NOMO-1 treated with dmso at 0.1 percent for 144 hours (cell line): ENCODE data around the gene SLC4A3.
A peak's percentile ranks its signal among the peaks of the same experiment; 100 is the strongest.

Source experiments
- DNase-seq: peaks from one replicate; lab custom pipeline; 2025; ENCODE audit not compliant: unreplicated experiment; lab: John Stamatoyannopoulos, UW

The SLC4A3 gene, protein sequence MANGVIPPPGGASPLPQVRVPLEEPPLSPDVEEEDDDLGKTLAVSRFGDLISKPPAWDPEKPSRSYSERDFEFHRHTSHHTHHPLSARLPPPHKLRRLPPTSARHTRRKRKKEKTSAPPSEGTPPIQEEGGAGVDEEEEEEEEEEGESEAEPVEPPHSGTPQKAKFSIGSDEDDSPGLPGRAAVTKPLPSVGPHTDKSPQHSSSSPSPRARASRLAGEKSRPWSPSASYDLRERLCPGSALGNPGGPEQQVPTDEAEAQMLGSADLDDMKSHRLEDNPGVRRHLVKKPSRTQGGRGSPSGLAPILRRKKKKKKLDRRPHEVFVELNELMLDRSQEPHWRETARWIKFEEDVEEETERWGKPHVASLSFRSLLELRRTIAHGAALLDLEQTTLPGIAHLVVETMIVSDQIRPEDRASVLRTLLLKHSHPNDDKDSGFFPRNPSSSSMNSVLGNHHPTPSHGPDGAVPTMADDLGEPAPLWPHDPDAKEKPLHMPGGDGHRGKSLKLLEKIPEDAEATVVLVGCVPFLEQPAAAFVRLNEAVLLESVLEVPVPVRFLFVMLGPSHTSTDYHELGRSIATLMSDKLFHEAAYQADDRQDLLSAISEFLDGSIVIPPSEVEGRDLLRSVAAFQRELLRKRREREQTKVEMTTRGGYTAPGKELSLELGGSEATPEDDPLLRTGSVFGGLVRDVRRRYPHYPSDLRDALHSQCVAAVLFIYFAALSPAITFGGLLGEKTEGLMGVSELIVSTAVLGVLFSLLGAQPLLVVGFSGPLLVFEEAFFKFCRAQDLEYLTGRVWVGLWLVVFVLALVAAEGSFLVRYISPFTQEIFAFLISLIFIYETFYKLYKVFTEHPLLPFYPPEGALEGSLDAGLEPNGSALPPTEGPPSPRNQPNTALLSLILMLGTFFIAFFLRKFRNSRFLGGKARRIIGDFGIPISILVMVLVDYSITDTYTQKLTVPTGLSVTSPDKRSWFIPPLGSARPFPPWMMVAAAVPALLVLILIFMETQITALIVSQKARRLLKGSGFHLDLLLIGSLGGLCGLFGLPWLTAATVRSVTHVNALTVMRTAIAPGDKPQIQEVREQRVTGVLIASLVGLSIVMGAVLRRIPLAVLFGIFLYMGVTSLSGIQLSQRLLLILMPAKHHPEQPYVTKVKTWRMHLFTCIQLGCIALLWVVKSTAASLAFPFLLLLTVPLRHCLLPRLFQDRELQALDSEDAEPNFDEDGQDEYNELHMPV

DNA sequence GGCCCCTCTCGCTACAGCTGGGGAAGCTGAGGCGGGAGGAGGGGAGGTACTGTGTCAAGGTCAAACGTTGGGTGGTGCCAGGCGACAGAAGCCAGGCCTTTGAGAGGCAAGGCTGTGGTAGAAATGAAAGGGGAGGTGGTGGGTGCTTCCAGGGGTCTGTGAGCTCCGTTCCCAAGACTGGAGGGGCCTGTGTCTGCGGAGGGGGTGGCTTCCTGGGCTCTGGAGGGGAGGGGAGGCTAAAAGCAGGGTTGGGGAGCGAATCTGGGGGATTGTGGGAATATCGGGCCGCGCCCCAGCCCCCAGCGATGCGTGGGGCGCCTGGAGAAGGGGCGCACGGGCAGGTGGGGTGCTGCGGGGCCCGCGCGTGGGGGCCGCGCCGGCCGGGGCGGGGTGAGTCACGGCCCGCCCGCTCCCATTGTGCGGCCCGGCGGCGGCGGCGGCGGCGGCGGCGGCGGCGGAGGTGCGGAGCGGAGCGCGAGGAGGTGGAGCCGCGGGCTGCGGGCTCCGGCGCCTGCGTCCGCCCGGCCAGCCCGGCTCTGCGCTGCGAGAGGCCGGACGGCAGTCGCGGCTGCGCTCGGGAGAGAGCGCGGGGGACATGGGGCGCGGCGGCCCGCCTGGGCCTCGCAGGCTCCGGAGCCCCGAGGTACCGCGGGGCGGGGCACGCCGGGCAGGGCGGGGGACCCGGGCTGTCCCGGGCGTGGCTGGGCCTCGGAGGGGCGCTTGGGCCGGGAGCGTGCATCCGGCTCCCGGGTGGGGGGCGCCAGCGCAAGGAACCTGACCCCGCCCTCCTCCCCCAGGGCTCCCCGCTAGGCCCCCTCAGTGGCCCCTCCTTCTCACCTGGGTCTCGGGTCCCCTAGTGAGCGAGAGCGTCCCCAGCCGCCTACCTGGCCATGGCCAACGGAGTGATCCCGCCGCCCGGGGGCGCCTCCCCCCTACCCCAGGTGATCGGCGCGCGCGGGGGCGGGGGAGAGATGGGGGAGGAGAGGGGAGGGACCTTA lies at the start of gene SLC4A3:
SLC4A3 (plus strand) TSS at position 528 of the 998 bp plus-strand sequence; CDS start at position 891, 363 bp downstream.
- DNase-seq: no peak

DNA sequence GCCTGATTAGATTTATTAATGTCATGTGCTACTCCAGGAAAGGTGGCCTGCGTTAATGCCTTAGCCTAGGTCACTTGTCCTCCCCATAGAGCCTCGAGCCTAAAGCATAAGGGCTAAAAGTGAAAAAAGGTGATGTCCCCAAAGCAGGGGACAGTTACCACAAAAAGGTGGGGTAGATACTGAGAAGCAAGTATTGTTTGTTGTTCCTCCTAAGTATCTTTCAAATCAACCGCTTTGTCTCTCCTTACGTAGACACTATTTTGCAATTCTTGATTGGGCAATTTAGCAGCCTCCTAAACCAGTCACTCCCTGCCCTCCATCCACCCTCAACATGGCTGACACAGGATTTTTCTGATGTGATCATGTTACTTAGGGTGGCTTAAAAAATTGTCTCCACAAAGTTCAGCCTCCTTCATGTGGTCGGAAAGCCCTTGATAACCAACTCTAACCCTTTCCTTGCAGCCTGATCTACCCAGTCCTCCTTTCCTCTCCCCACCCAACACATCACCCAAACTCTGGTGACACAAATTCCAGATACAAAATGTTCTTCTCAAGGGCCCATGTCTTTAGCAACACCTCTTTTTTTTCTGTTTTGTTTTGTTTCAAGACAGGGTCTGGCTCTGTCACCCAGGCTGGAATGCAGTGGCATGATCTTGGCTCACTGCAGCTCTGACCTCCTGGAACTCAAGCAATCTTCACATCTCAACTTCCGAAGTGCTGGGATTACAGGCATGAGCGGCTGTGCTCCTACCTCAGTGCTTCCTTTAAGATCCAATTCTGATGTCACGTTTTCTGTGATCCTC lies 48.4 kb upstream of the SLC4A3 start:
- peak; percentile 69 for DNase-seq

DNA sequence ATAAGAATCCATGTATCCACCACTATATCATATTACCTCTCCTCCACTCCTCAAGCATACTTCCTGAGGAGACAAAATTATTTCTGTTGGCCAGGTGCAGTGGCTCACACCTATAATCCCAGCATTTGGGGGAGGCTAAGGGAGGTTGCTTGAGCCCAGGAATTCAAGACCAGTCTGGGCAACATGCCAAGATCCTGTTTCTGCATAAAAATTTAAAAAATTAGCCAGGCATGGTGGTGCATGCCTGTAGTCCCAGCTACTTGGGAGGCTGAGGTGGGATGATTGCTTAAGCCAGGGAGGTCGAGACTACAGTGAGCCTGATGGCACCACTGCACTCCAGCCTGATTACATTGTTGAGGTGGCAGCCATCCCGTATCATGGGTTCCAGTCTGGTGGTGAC lies 46.1 kb upstream of the SLC4A3 start:
- no peak for DNase-seq

DNA sequence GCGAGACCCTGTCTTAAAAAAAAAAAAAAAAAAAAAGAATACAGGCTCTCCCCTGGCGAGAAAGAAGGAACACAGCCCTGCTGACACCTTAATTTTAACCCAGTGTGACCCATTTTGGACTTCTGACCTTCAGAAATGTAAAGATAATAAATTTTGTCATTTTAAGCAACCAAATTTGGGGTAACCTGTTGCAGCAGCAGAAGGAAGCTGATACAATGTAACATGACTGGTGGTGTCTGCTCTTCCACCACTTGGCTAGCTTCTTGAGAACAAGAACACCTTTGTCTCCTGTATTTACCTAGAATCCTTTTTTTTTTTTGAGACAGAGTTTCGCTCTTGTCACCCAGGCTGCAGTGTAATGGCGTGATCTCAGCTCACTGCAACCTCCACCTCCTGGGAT lies 36.3 kb upstream of the SLC4A3 start:
- DNase-seq: no peak

DNA sequence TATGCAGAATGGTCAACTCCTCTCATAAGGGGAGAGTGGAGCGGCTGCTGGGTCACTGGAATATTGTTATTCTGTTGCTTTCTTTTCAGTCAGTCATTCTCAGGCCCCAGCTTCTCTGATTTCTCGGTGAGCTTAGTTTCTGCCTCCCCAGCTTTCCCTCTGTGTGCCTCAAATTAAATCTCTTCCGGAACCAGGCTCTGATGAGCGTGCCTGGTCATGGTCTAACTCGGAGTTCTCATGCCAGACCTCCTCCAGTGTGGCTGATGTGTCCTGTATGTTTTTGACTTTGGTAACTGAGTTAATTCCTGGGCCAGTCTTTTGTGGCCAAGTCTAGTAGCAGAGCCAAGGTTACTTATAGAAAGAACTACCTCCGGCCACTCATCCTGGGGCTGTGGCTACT lies 34.7 kb upstream of the SLC4A3 start:
- DNase-seq: no peak

DNA sequence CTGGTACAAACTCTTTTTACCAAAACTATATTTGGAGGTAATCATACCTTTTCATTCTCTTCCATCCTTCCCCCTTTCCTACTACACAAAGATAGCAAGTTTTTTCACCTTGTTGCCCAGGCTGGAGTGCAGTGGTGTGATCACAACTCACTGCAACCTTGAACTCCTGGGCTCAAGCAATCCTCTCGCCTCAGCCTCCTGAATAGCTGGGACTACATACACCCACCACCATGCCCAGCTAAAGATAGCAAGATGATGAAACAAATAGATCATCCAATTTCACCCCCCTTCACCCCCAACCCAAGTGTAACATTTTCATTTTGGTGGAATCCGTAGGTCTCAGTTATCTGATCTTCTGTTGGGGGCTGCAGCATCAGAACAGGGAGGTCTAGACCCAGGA lies 34.3 kb upstream of the SLC4A3 start:
- DNase-seq: no peak

DNA sequence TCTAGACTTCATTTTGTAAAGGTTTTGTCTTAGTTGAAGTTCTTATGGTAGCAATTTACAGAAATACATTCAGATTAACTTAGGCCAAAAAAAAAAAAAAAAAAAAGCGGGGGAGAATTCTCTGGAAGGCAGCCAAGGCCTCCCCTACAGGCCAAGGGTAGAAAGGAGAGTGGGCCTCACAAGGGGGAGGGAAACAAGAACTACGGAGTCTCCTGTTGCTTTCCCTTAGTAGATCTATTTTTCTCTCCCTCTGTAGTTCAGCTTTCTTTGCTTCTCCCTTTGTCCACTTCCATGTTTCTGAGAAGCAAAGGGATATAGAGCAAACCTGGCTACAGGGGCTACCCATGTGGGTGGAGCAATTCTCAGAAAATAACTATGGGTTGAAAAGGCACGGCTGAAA lies 32.2 kb upstream of the SLC4A3 start:
- DNase-seq: no peak

DNA sequence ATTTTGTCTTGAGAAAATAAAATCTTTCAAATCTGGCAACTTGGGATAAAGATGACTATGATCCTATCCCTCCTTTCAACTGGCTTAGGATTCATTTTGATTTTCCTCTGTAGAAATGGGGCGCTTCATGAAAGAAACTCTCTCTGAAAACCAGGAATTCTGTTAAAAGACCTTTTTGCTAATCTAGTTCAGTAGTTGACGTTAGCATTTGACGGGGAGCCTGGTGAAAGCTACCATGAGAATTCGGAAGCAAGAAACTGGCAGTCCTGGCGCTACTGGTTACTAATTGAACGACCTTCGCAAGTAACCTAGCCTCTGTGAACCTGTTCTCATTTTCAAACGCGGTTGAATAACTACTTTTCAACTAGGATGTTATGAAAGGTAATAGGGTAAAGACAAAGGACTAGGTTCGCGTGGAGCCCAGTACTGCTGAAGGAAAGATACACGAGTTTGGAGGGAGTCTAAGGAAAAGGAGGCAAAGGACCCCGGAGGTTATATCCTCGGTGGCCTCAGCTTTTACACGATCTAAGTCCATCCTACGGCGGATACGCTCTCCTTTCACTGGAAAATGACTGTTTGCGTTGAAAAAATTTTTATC lies 30.4 kb upstream of the SLC4A3 start:
- DNase-seq: peak; percentile 54

DNA sequence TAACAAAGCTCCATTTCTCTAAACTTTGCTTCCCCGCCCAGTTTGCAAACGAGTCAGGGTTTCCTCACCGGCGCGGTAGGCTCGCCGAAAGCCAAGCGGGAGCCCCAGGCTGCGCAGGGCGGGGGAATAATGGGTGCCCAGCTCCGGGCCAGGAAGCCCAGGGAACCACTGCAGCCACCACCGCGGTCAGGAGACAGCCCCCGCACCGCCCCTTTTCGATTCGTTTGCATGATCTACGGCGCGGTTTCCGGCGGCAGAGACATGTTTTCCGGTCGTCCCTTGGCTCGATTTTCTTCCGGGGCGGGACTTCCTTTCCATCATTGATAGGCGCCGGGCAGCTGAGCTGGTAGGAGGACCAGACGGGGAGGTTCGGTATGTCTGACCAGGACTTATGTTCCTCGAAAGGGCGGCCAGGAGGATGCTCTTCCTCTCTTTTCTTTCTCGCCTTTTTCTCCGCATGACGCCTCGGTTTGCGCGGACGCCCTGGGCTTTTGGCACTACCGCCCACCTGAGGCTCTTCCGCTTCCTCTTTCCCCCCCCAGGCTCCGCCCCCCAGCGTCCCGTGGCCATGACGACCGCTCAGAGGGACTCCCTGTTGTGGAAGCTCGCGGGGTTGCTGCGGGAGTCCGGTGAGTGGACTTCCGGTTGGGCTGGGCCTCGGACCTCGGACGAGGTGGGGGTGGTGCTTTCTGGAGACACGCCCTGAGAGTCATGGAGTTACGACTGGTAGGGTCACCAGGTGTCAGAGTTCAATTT lies 29.7 kb upstream of the SLC4A3 start, which contains the start of gene STK11IP:
STK11IP (plus strand) TSS at position 306 of the 756 bp plus-strand sequence; CDS start at position 569, 263 bp downstream.
- peak; percentile 97 for DNase-seq

DNA sequence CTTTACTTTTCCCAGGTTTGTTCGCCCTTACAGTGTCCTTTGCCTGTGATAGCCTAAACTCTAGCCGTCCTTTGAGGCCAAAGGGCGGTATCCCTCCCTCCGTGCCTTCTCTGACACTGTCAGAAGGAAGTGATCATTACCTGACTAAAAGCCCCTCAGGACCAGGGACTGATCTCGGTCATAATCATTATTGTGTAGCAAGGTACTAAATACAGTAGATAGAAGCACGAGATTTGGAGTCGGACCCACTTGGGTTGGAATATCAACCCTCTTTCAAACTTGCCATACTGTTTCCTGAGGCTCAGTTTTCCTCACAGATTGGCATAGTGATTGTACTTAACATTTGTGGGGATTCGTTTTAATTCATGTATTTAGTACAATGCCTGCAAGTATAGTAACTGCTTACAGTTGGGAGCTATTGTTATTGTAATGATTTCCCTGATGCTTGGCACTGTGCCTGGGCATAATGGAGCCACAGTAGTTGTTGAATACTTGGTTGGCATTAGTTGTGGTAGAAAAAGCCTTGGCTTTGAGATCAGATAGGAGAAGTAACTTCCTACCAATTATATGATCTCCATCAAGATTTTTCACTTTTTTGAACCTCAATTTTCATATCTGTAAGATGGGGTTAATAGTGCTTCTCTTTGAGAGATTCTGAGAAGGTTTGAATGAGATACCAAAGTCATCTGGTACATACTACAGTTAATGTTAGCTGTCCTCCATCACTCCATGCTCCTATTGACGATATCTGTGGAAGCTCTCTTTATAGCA lies 28.9 kb upstream of the SLC4A3 start:
- no peak for DNase-seq

DNA sequence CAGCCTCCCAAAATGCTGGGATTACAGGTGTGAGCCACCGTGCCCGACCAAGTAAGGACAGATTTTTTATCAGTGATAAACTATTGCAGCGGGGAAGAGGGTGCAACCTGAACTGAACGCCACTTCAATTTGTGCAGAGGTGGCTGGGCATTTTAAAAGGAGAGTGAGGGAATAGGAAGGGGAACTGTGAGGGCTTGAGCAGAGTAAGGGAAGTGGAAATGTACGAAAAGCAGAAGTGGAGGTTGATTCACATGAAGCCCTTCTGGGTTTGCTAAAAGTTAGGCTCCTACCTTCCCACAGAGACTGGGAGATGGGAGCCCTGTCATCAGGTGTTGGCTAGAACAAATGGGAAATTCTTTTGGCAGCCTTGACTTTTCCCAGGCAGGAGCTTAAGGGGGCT lies 23.7 kb upstream of the SLC4A3 start:
- peak; percentile 81 for DNase-seq

DNA sequence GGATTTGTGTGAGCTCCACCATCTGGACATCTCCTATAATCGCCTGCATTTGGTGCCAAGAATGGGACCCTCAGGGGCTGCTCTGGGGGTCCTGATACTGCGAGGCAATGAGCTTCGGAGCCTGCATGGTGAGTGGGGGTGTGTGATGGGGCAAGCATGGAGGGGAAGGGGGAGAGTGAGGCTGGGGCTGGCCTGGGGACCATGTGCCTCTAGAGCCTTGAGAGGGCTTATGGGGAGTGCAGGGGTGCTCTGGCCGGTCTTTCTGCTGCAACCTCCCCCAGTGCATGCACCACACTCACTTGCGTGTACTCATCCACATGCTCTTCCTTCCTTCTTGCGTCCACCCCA lies 21.8 kb upstream of the SLC4A3 start:
- DNase-seq: no peak

DNA sequence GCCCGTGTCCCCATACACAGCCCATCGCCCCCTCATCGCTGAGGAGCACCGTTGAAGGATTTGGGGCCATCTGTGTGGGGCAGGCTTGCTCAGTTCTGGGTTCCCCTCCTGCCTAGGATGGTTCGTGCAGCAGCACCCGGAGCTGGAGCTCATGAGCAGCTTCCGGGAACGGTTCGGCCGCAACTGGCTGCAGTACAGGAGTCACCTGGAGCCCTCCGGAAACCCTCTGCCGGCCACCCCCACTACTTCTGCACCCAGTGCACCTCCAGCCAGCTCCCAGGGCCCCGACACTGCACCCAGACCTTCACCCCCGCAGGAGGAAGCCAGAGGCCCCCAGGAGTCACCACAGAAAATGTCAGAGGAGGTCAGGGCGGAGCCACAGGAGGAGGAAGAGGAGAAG lies 19.5 kb upstream of the SLC4A3 start:
- DNase-seq: no peak

DNA sequence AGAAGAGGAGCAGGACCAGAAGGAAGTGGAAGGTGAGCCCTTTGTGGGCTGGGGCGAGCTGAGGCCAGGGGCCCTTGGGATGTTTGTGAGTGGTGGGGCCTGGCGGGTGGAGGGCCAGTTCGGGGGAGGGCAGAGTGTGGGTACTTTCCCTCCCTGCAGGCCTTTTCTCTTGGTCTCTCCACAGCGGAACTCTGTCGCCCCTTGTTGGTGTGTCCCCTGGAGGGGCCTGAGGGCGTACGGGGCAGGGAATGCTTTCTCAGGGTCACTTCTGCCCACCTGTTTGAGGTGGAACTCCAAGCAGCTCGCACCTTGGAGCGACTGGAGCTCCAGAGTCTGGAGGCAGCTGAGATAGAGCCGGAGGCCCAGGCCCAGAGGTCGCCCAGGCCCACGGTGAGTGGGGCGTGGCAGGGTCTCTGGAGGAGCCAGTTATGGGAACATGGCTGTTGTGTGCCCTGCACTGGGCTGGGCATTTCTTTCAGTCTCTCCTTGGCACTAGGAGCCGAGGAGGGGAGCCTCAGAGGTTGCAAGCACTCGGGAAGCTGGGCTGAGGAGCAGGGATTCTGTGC lies 18.9 kb upstream of the SLC4A3 start:
- DNase-seq: no peak

DNA sequence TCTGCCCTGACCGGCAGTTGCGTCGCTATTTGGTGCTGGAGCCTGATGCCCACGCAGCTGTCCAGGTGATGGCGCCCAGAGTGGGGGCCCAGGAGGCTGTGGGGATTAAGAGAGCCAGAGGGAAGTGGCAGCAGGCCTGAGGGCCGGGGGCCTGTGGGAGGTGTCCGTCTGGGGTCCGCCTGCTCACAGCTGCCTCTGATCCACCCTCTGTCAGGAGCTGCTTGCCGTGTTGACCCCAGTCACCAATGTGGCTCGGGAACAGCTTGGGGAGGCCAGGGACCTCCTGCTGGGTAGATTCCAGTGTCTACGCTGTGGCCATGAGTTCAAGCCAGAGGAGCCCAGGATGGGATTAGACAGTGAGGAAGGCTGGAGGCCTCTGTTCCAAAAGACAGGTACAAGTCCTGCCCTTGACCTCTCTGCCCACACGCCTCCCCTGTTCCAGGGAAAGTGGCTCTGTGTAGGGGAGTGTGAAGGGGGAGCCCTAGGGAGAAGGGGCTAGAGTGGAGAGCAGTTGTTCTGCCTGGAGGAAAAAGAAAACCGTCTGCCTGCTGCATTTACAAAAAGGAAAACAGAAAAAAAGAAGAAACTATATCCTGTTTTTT lies 18.2 kb upstream of the SLC4A3 start:
- DNase-seq: no peak

DNA sequence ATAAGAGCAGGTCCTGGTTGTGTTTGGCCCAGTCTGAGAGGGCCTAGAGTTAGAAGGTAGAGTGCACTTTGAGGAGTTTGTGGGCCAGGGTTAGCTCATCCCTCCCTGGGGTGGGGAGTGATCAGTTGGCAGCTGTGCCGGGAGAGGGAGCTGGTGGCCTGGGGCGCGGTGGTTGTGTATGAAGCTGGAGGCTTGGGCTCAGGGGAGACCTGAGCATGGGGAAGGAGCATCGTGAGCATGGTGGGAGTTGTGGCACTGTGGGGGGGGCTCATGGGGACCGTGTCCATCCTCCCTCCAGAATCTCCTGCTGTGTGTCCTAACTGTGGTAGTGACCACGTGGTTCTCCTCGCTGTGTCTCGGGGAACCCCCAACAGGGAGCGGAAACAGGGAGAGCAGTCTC lies 16.1 kb upstream of the SLC4A3 start:
- no peak for DNase-seq
